DMS53 (cell line): ENCODE results near the gene PLCG1.

Experiments
- DNase-seq: peaks from one replicate; lab custom pipeline; 2025; lab: John Stamatoyannopoulos, UW

The PLCG1 gene

GRCh38 chr20:41167481-41168253 is 30.3 kb downstream of the PLCG1 start:
- DNase-seq, result no peak

DNA sequence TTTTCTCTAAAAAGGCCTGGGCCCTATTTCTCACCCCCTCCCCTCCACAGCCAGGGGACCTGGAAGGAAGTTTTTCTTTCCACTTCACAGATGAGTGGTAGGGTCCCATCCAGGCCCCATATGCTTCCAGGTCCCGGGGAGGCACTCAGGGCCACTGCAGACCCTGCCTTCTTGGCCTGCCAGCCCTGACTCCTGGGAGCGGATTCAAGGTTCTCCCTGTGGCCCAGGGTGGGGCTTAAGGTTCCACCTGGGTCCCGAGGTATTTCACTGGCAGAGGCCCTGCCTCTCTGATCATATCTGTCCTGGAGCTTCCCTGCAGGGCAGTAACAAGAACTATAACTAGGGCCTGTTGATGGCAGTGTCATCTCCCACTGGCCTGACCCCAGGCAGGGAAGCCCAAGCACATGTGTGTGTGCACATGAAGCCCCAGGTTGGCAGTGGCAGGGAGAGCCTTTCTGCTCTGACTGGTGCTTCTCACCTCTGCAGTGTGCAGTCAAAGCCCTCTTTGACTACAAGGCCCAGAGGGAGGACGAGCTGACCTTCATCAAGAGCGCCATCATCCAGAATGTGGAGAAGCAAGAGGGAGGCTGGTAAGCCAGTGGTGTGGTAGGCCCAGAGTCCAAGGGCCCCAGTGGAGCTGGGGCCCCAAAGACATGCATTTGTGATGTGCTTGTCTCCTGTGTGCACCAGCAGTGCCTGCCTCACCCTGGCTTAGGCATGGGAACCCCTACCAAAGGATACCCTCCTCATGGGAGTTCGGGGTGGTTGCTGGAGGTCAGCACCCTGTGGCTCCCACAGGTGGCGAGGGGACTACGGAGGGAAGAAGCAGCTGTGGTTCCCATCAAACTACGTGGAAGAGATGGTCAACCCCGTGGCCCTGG is 31.2 kb downstream of the PLCG1 start:
- no peak for DNase-seq

GRCh38 chr20:41169162-41169690 is 31.9 kb downstream of the PLCG1 start:
- DNase-seq, result no peak

GRCh38 chr20:41169791-41170351 is 32.5 kb downstream of the PLCG1 start:
- DNase-seq, result no peak

GRCh38 chr20:41170386-41171105 is 33.2 kb downstream of the PLCG1 start:
- no peak for DNase-seq

DNA sequence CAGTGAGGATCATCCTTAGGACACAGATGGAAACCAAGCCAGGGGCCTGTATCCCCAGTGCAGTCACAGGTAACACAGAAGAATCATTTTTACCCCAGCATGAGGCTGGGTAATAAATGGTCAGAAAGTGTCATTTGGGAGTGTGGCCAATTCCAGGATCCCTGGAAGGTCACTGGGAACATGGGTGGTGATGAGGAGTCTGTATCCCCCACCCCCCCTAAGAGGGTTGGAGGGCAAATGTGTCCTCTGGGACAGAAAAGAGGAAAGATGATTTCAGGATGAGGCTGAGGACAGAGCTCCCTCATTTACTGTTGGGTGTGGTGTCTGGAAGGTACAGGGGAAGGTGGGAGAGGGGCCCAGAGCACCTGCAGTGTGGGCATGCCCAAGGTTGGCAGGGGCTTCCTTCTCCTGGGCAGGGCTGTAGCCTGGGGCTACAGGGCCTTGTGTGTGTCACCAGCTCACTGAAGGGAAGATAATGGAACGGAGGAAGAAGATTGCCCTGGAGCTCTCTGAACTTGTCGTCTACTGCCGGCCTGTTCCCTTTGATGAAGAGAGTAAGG is 34.5 kb downstream of the PLCG1 start:
- DNase-seq, result no peak

- no peak for DNase-seq
Measured at GRCh38 chr20:41172296-41173140, 35.2 kb downstream of the PLCG1 start.

DNA sequence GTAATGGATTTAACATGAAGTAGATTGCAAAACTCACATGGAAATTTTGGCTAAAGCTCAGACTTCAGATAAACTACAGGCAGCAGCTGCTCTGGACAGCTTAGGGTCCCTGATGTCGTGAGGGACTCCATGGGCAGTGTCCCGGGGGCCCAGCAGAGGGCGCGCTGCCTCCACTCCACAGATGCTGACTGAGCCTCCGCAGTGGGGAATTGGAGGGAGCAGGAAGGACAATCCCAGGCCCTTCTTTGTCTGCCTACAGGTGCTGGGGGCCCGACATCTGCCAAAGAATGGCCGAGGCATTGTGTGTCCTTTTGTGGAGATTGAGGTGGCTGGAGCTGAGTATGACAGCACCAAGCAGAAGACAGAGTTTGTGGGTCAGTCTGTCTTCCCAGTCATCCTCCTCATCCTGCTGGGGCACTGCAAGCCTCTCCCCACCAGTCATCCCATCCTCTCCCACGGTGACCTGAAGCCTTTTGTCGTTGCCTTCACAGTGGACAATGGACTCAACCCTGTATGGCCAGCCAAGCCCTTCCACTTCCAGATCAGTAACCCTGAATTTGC is 35.9 kb downstream of the PLCG1 start:
- peak; percentile 82 for DNase-seq

DNA sequence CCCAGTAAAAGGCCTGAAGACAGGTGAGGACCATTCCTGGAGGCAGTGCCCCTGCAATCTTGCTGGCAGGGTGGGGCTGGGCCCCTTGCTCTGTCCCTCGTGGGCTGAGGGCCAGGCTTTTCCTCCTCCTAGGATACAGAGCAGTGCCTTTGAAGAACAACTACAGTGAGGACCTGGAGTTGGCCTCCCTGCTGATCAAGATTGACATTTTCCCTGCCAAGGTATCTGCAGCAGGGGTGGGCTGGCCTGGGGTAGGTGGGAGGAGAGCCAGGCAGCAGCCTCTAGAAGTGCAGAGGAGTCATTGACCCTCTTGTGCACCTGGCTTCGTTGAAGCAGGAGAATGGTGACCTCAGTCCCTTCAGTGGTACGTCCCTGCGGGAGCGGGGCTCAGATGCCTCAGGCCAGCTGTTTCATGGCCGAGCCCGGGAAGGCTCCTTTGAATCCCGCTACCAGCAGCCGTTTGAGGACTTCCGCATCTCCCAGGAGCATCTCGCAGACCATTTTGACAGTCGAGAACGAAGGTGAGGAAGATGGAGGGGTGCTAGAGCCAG is 36.5 kb downstream of the PLCG1 start:
- no peak for DNase-seq

DNA sequence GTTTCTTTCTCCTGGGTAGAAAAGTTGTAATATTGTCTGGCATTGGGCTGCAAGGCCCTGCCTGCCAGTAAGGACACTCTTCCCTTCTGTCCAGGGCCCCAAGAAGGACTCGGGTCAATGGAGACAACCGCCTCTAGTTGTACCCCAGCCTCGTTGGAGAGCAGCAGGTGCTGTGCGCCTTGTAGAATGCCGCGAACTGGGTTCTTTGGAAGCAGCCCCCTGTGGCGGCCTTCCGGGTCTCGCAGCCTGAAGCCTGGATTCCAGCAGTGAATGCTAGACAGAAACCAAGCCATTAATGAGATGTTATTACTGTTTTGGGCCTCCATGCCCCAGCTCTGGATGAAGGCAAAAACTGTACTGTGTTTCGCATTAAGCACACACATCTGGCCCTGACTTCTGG is 37.0 kb downstream of the PLCG1 start:
- DNase-seq, result no peak

DNA sequence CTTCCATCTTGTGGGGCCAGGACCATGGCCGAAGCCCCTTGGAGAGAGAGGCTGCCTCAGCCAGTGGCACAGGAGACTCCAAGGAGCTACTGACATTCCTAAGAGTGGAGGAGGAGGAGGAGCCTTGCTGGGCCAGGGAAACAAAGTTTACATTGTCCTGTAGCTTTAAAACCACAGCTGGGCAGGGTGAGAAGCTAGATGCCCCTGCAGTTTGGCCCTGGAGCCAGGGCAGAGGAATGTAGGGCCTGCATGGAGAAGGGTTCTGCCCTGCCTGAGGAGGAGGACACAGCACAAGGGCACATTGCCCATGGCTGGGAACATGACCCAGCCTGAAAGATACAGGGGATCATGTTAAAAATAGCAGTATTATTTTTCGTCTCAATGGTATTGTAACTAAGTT is 37.4 kb downstream of the PLCG1 start:
- DNase-seq, result no peak

DNA sequence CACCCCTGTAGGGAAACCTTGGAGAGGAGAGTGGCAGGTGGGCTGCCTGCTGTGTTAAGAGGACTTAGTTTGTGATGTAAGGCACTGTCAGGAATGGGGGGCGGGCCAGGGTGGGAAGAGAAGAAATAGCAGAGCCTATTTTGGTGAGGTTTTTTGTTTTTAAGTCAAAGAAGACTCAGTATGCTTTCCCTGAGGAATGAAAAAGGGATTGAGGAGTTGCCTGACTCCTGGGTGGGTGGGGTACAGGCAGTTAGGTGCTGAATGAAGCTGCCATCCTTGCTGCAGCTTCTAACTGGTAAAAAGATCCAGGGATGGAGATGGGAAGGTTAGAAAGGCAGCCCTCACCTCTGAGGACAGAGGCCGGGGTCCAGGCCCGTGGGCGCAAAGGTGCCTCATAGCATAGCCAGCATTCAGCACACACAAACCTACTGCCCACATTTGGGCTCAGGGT is 37.9 kb downstream of the PLCG1 start:
- DNase-seq, result no peak

GRCh38 chr20:41175727-41176330 is 38.5 kb downstream of the PLCG1 start:
- DNase-seq, result no peak

DNA sequence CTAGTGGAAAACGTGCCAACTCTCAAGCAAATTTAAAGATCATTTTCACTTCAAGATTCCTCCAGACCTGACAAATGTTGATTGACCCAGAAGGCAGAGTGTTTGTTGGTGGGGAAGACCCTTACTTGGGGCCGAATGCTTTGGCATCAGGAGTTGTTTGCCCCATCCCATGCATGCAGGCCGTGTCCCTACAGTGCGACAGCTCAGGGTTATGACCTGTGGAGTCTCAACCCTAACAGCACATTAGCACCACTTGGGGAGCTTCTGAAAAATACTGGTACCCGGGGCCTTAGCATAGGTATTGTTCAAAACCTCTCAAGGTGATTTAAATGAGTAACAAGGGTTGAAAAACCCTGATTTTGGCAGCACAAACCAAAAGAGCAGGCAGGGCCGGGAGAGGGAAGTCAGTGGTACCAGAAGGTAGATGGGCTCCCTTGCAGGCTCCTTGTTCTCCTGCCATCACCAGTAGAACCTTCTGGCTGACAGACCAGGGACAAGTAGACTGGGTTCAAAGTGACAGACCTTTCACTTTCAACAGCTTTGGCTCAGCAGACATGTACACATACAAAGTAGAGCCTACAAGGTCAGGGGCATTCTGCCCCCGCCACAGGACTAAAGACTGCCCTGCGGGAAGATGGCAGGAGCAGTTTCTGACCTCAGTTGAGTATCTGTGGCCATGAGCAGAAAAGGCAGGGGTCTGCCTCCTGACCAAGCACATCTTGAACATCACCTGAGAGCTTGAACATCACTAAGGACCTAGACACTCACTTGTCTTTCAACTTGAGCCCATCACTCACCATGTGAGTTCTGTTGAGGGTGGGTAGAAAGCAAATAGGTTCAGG is 39.6 kb downstream of the PLCG1 start:
- DNase-seq, result no peak

- no peak for DNase-seq
Measured at GRCh38 chr20:41177636-41178035, 40.3 kb downstream of the PLCG1 start.

DNA sequence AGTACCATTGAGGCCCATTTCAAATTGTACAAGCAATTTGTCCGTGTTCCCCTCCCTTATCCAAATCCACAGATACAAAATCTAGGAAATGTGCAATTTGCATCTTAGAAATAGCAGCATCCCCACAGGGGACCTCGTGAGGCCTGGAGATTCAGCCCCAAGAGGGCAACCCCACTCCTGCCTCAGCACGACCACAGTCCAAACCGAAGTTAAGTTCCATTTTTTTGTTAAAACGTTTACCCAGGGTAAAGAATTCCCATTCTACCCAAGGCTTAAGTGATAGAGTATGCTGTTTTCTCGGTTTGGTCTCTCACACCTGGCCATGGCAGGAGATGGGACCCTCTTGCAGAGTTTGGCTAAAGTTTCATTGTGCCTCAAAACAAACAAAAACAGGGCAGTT is 41.2 kb downstream of the PLCG1 start:
- DNase-seq, result no peak

GRCh38 chr20:41178904-41179432 is 41.6 kb downstream of the PLCG1 start:
- DNase-seq, result no peak

- no peak for DNase-seq
Measured at GRCh38 chr20:41179961-41180360, 42.6 kb downstream of the PLCG1 start.
